NB4 (cell line): ENCODE results near the gene FTO.

Experiments
- DNase-seq: peaks from one replicate; pipeline ENCODE4 v3.0.0; 2010; ENCODE audit warnings: low read depth
- H3K4me3 ChIP-seq: one replicate; pipeline ENCODE4 v1.5.1; 2011; ENCODE audit warnings: mild to moderate bottlenecking, low read depth, low read length, moderate library complexity
- MAX ChIP-seq: IDR thresholded peaks from 2 replicates; pipeline ENCODE4 v1.6.1; 2011; ENCODE audit warnings: low read depth, low read length
- MYC ChIP-seq: IDR thresholded peaks from 2 replicates; pipeline ENCODE4 v1.6.1; 2011; ENCODE audit warnings: low read depth, low read length
- POLR2A ChIP-seq: IDR thresholded peaks from 2 replicates; pipeline ENCODE4 v1.6.1; 2011; ENCODE audit warnings: mild to moderate bottlenecking; ENCODE audit not compliant: insufficient read length; ENCODE audit errors: extremely low read depth
- TF ChIP-seq, protein P1 (sequence below): IDR thresholded peaks from one replicate; pipeline ENCODE4 v1.5.1; 2012; ENCODE audit warnings: low read depth, low read length

FTO gene

GRCh38 chr16:53668869-53669268 lies 35.1 kb upstream of the FTO start:
- no peak overlapping the region for H3K4me3 ChIP-seq
- DNase-seq: no peak
- TF ChIP-seq MYC: no peak
- TF ChIP-seq, protein P1, sequence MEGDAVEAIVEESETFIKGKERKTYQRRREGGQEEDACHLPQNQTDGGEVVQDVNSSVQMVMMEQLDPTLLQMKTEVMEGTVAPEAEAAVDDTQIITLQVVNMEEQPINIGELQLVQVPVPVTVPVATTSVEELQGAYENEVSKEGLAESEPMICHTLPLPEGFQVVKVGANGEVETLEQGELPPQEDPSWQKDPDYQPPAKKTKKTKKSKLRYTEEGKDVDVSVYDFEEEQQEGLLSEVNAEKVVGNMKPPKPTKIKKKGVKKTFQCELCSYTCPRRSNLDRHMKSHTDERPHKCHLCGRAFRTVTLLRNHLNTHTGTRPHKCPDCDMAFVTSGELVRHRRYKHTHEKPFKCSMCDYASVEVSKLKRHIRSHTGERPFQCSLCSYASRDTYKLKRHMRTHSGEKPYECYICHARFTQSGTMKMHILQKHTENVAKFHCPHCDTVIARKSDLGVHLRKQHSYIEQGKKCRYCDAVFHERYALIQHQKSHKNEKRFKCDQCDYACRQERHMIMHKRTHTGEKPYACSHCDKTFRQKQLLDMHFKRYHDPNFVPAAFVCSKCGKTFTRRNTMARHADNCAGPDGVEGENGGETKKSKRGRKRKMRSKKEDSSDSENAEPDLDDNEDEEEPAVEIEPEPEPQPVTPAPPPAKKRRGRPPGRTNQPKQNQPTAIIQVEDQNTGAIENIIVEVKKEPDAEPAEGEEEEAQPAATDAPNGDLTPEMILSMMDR: no peak
- TF ChIP-seq MAX: no peak
- TF ChIP-seq POLR2A: no peak

GRCh38 chr16:53672461-53672860 lies 31.5 kb upstream of the FTO start:
- TF ChIP-seq MAX: no peak
- TF ChIP-seq POLR2A: no peak
- no peak for TF ChIP-seq MYC
- TF ChIP-seq, protein P1: no peak
- no peak overlapping the region for H3K4me3 ChIP-seq
- no peak for DNase-seq

DNA sequence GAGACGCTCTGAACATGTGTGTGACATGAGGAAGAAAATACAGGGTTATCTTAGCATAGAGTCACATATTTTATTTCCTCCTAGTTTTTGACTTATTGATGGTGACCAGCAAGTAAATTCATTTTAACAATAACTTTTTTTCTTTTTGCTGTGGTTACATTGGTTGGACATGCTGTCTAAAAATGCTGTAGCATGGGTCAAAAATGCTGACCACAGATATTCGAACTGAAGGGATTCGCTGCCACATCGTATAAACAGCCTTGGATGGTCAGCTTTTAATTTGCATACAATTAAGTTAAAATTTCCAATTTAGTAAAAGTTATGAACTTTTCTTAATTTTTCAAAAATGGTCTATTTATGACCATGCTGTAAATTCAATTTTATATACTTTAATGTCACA lies 30.8 kb upstream of the FTO start:
- TF ChIP-seq MYC (no peak), POLR2A (no peak), MAX (no peak)
- TF ChIP-seq, protein P1: no peak
- H3K4me3 ChIP-seq: no peak overlapping the region
- DNase-seq: no peak

DNA sequence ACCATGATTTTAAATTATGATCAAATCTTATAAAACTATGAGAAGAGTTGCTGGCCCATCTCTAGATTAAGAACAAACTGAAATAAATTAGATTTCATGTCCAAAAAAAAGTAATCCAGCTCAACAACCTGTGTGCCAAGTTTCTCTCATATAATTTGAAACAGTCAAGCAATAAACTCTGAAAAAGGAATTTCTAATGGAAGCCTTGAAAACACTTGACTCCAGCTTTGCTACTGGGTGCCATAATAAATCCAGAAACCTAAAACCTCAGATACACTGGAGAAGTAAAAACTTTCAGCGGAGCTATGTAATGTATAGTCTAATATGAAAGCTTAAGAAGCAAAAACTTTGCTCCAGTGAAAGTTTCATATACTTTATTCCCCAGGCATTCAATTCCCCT lies 25.8 kb upstream of the FTO start:
- H3K4me3 ChIP-seq: no peak overlapping the region
- TF ChIP-seq, protein P1: no peak
- TF ChIP-seq MYC (no peak), POLR2A (no peak), MAX (no peak)
- DNase-seq: no peak

GRCh38 chr16:53678756-53679343 lies 25.1 kb upstream of the FTO start:
- TF ChIP-seq MAX (no peak), MYC (no peak), POLR2A (no peak)
- TF ChIP-seq, protein P1: no peak
- no peak overlapping the region for H3K4me3 ChIP-seq
- no peak for DNase-seq

- no peak overlapping the region for H3K4me3 ChIP-seq
- DNase-seq: no peak
- TF ChIP-seq, protein P1: no peak
- TF ChIP-seq MYC (no peak), POLR2A (no peak), MAX (no peak)
Observed at GRCh38 chr16:53680756-53681155, 23.2 kb upstream of the FTO start.
